WI38 (cell line): ENCODE results near the gene CUL1.

Source experiments
- H3K4me3 ChIP-seq: 2 replicates; pipeline ENCODE4 v1.5.1; 2011; ENCODE audit warnings: low read depth, mild to moderate bottlenecking, control low read depth, low read length
- CTCF ChIP-seq: IDR thresholded peaks from 2 replicates; pipeline ENCODE4 v1.5.1; 2012; ENCODE audit warnings: low read depth, mild to moderate bottlenecking, control low read depth, low read length

The CUL1 gene

GRCh38 chr7:148717266-148717793 lies 18.6 kb downstream of the CUL1 start:
- no peak for TF ChIP-seq CTCF
- H3K4me3 ChIP-seq: no peak overlapping the region

GRCh38 chr7:148718431-148718830 lies 19.7 kb downstream of the CUL1 start:
- no peak for TF ChIP-seq CTCF
- no peak overlapping the region for H3K4me3 ChIP-seq

GRCh38 chr7:148719753-148720152 lies 21.1 kb downstream of the CUL1 start:
- TF ChIP-seq CTCF: no peak
- no peak overlapping the region for H3K4me3 ChIP-seq

GRCh38 chr7:148720472-148720871 lies 21.8 kb downstream of the CUL1 start:
- H3K4me3 ChIP-seq: no peak overlapping the region
- no peak for TF ChIP-seq CTCF

- TF ChIP-seq CTCF: no peak
Observed at GRCh38 chr7:148721390-148721789, 22.7 kb downstream of the CUL1 start.

GRCh38 chr7:148722340-148723165 lies 23.9 kb downstream of the CUL1 start:
- no peak overlapping the region for H3K4me3 ChIP-seq
- TF ChIP-seq CTCF: no peak

More at GRCh38 chr7:148721390-148721789, 22.7 kb downstream of the CUL1 start:
- no peak overlapping the region for H3K4me3 ChIP-seq

- H3K4me3 ChIP-seq: no peak overlapping the region
- no peak for TF ChIP-seq CTCF
Observed at GRCh38 chr7:148723166-148723559, 24.5 kb downstream of the CUL1 start.
